LNCAP (cell line): ENCODE results near the gene GPC6.

Experiments used
- TF ChIP-seq, protein P1 (sequence below): fragments of 450-650 bp; IDR thresholded peaks from 2 replicates; pipeline ENCODE4 v1.5.1; 2017; ENCODE audit warnings: mild to moderate bottlenecking

GPC6 gene

GRCh38 chr13:93882086-93882651, 655.6 kb downstream of the GPC6 start:
- TF ChIP-seq, protein P1, sequence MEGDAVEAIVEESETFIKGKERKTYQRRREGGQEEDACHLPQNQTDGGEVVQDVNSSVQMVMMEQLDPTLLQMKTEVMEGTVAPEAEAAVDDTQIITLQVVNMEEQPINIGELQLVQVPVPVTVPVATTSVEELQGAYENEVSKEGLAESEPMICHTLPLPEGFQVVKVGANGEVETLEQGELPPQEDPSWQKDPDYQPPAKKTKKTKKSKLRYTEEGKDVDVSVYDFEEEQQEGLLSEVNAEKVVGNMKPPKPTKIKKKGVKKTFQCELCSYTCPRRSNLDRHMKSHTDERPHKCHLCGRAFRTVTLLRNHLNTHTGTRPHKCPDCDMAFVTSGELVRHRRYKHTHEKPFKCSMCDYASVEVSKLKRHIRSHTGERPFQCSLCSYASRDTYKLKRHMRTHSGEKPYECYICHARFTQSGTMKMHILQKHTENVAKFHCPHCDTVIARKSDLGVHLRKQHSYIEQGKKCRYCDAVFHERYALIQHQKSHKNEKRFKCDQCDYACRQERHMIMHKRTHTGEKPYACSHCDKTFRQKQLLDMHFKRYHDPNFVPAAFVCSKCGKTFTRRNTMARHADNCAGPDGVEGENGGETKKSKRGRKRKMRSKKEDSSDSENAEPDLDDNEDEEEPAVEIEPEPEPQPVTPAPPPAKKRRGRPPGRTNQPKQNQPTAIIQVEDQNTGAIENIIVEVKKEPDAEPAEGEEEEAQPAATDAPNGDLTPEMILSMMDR = no peak

DNA sequence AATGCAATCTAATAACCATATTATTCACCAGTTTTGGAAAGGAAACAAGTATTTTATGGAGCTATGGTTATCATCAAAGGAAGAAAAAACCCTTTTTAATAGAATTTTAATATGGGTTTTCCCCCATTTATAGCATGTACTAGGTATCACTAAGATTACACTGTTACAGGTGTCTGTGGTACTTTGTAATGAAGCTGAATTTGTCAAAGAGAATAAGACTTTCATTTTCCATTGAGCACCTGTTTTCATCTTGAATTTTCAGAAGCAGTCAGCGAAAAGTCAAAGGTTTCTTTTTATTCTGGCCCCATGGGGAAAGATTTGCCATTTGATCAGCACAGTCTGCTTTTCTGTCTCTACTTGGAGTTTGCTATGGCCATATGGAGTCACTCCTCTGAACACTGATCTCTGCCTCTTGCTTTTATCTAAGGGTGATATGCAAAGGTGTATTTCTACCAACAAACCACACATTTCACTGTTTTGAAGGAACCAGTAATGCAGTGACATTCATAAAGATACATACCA, 662.9 kb downstream of the GPC6 start:
- TF ChIP-seq, protein P1 = no peak

DNA sequence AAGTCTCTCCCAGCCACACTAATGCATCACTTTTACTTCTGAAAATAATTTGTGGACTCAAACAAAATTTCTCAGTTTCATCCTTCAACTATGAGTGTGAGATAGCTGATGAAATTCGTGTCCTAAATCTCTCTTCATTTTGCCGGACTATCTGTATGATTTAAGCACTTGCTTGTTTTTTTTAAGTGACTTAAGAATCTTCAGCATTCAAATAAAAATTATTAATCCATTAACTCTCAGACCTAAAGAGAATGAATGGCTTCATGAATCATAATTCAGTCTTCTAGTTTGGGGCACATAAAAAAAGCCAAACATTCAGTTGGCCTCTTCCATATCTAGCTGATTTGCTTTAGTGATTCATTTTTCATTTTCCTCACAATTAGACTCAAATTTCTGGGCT, 673.4 kb downstream of the GPC6 start:
- TF ChIP-seq, protein P1 = no peak

DNA sequence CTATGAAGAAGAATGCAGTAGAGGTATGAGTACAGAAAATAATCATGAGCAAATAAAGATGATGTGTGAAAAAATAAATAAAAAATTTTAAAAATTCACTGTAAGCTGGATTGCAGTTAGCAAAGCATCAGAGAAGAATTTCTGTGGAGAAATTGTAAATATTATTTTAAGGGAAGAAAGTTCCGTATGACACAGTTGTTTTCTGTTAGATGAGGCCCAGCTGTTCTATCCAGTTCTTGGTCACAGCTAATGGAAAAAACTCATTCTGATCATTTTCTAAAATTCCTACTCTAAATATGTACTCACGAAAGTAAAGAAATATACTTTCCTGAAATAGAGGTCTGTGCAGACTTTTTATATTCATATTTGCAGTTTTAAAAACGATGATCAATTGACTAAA, 674.1 kb downstream of the GPC6 start:
- TF ChIP-seq, protein P1 = no peak

- TF ChIP-seq, protein P1 = no peak
These were observed 677.3 kb downstream of the GPC6 start for GRCh38 chr13:93903909-93904308.

DNA sequence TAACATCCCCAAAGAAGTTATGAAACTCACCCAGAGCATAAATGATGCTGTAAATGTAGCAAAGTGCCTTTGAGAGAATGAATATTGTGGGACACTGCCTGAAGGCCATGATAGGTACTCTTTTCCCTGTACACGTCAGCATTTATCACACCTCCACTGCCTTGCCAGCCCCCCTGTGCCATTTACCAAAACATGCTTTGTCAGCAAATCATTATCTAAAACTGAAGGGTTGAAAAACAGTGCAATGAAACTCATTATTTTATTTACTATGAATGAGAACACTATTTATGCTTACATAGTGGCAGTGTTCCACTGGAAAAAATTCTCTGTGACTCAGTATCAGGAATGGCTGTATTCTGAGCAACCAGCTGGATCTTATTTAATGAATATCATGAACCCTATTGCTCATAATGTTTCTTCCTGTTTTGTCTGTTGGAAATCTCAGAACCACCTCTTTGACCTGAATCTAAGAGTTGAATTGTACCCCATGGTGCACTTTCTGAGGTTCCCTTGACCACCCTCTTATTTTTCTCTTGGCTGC, 688.7 kb downstream of the GPC6 start:
- TF ChIP-seq, protein P1 = no peak

GRCh38 chr13:93922063-93922855, 695.7 kb downstream of the GPC6 start:
- TF ChIP-seq, protein P1 = no peak; the same call in 1 of the 2 replicates
